ENCODE results near the gene PFN3.

Gene PFN3

DNA sequence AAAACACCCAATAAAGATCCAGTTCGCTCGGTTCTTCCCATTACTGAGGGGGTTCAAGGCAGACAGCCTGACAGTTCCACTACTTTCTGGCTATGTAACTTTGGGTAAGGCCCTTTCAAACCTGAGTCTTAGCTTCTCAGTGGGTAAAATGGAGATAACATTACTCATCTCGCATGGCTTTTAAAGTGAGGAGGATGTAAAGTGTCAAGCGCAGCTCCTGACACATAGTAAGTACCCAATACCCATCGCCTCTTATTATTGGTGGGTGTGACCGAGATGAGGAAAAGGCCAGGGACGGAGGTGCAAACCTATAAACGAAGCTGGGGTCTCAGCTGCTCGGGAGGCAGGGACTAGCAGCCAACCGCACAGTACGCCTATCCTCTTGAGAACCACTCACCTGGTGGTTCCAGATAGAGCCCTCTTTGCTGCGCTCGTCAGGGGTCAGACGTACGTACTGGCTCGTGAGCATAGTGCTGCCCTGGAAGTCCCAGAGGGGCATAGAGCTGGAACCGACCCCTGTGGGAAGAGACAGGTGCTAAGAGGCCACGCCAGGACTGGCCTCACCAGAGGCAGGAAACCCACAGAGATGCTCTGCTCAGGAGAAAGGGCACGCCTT is 49.6 kb downstream of the PFN3 start:
- TF ChIP-seq ESRRG (CRISPR knock-in tag; IDR thresholded peaks at IDR 0.05) = no peak
- TF ChIP-seq ZNF565 (CRISPR knock-in tag; conservative IDR thresholded peaks at IDR 0.05; ENCODE audit: low read depth) = no peak
- TF ChIP-seq ARNTL (CRISPR knock-in tag; IDR thresholded peaks at IDR 0.05; ENCODE audit: borderline replicate concordance, low read depth) = no peak
- TF ChIP-seq BACH2 (CRISPR knock-in tag; IDR thresholded peaks at IDR 0.05; ENCODE audit: borderline replicate concordance) = no peak
- no peak for TF ChIP-seq CSDC2 (CRISPR knock-in tag; IDR thresholded peaks at IDR 0.05)
- TF ChIP-seq GLIS3 (CRISPR knock-in tag; IDR thresholded peaks at IDR 0.05) = no peak
- TF ChIP-seq, protein P1, sequence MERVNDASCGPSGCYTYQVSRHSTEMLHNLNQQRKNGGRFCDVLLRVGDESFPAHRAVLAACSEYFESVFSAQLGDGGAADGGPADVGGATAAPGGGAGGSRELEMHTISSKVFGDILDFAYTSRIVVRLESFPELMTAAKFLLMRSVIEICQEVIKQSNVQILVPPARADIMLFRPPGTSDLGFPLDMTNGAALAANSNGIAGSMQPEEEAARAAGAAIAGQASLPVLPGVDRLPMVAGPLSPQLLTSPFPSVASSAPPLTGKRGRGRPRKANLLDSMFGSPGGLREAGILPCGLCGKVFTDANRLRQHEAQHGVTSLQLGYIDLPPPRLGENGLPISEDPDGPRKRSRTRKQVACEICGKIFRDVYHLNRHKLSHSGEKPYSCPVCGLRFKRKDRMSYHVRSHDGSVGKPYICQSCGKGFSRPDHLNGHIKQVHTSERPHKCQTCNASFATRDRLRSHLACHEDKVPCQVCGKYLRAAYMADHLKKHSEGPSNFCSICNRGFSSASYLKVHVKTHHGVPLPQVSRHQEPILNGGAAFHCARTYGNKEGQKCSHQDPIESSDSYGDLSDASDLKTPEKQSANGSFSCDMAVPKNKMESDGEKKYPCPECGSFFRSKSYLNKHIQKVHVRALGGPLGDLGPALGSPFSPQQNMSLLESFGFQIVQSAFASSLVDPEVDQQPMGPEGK (CRISPR knock-in tag; IDR thresholded peaks at IDR 0.05; ENCODE audit: borderline replicate concordance) = no peak
- TF ChIP-seq PPARA (CRISPR knock-in tag; IDR thresholded peaks at IDR 0.05; ENCODE audit: borderline replicate concordance) = no peak
- TF ChIP-seq TCF4 (CRISPR knock-in tag; IDR thresholded peaks at IDR 0.05; ENCODE audit: borderline replicate concordance) = no peak
- no peak for TF ChIP-seq OSR1 (CRISPR knock-in tag; IDR thresholded peaks at IDR 0.05)
- TF ChIP-seq RARB (CRISPR knock-in tag; IDR thresholded peaks at IDR 0.05) = no peak
- TF ChIP-seq TOX (CRISPR knock-in tag; IDR thresholded peaks at IDR 0.05; ENCODE audit: borderline replicate concordance) = no peak
- no peak for TF ChIP-seq ZFP30 (CRISPR knock-in tag; IDR thresholded peaks at IDR 0.05)
- TF ChIP-seq, protein P2, sequence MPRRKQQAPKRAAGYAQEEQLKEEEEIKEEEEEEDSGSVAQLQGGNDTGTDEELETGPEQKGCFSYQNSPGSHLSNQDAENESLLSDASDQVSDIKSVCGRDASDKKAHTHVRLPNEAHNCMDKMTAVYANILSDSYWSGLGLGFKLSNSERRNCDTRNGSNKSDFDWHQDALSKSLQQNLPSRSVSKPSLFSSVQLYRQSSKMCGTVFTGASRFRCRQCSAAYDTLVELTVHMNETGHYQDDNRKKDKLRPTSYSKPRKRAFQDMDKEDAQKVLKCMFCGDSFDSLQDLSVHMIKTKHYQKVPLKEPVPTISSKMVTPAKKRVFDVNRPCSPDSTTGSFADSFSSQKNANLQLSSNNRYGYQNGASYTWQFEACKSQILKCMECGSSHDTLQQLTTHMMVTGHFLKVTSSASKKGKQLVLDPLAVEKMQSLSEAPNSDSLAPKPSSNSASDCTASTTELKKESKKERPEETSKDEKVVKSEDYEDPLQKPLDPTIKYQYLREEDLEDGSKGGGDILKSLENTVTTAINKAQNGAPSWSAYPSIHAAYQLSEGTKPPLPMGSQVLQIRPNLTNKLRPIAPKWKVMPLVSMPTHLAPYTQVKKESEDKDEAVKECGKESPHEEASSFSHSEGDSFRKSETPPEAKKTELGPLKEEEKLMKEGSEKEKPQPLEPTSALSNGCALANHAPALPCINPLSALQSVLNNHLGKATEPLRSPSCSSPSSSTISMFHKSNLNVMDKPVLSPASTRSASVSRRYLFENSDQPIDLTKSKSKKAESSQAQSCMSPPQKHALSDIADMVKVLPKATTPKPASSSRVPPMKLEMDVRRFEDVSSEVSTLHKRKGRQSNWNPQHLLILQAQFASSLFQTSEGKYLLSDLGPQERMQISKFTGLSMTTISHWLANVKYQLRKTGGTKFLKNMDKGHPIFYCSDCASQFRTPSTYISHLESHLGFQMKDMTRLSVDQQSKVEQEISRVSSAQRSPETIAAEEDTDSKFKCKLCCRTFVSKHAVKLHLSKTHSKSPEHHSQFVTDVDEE (CRISPR knock-in tag; IDR thresholded peaks at IDR 0.05) = no peak
- TF ChIP-seq ZNF70 (CRISPR knock-in tag; IDR thresholded peaks at IDR 0.05) = no peak
- TF ChIP-seq, protein P3, sequence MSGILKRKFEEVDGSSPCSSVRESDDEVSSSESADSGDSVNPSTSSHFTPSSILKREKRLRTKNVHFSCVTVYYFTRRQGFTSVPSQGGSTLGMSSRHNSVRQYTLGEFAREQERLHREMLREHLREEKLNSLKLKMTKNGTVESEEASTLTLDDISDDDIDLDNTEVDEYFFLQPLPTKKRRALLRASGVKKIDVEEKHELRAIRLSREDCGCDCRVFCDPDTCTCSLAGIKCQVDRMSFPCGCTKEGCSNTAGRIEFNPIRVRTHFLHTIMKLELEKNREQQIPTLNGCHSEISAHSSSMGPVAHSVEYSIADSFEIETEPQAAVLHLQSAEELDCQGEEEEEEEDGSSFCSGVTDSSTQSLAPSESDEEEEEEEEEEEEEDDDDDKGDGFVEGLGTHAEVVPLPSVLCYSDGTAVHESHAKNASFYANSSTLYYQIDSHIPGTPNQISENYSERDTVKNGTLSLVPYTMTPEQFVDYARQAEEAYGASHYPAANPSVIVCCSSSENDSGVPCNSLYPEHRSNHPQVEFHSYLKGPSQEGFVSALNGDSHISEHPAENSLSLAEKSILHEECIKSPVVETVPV (CRISPR knock-in tag; IDR thresholded peaks at IDR 0.05) = no peak
- ATAC-seq = no peak; the same call in 2 of the 3 replicates

Data from SK-N-SH treated with all-trans-retinoic acid at 6 μM for 48 hours (cell line).